ENCODE measurements around the gene MRPS30.

GRCh38 chr5:44794371-44794770, 14.4 kb upstream of the MRPS30 start:
- TF ChIP-seq CTCF (conservative IDR thresholded peaks at IDR 0.05; ENCODE audit: low read depth, low read length) (no peak), EZH2 (IDR thresholded peaks at IDR 0.05; ENCODE audit: borderline replicate concordance, low read depth, low read length, poor library complexity, severe bottlenecking) (no peak)

Data from A673 (cell line).